Suprapubic skin (tissue), 3 donors: Measurements from ENCODE around the gene EXOC1.

Experiments
- EP300 ChIP-seq: sonication (generic); formaldehyde crosslinking; IDR thresholded peaks from one replicate; pipeline ENCODE4 v1.6.1; 2017; ENCODE audit warnings: antibody characterized with exemption
- TF ChIP-seq, protein P1 (sequence below), 2 donors: fragments of 200-600 bp in 1 of 2; fragments of 450-650 bp in 1 of 2; sonication (generic) in 1 of 2; IDR thresholded peaks; one replicate each; pipeline ENCODE4 v1.5.1; 2016 to 2019; ENCODE audit warnings: antibody characterized with exemption in 2 of 2, mild to moderate bottlenecking in 1 of 2, moderate library complexity in 1 of 2

DNA sequence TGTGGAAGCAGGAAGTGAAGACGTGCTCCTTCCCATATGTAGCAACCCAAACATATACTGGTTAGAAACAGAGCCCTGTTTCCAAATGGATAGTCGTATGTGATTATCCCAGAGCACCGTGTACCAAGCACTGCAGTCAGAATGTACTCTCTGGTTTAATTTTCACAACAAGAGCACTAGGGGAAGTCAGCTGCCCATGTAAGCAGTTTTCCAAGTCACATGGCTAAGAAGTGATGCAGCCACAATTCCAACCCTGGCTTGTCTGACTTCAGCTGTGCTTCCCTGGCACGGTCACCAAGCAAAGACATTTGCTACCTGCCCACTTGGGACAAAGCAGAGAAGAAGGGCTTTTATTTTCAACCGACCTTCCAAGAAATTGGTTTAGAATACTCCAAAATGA, 67.1 kb downstream of the EXOC1 start:
- TF ChIP-seq, protein P1, sequence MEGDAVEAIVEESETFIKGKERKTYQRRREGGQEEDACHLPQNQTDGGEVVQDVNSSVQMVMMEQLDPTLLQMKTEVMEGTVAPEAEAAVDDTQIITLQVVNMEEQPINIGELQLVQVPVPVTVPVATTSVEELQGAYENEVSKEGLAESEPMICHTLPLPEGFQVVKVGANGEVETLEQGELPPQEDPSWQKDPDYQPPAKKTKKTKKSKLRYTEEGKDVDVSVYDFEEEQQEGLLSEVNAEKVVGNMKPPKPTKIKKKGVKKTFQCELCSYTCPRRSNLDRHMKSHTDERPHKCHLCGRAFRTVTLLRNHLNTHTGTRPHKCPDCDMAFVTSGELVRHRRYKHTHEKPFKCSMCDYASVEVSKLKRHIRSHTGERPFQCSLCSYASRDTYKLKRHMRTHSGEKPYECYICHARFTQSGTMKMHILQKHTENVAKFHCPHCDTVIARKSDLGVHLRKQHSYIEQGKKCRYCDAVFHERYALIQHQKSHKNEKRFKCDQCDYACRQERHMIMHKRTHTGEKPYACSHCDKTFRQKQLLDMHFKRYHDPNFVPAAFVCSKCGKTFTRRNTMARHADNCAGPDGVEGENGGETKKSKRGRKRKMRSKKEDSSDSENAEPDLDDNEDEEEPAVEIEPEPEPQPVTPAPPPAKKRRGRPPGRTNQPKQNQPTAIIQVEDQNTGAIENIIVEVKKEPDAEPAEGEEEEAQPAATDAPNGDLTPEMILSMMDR (IDR thresholded peaks at IDR 0.05), result no peak
- no peak for TF ChIP-seq EP300
